Measurements from ENCODE around the gene PSD4.

The PSD4 gene

DNA sequence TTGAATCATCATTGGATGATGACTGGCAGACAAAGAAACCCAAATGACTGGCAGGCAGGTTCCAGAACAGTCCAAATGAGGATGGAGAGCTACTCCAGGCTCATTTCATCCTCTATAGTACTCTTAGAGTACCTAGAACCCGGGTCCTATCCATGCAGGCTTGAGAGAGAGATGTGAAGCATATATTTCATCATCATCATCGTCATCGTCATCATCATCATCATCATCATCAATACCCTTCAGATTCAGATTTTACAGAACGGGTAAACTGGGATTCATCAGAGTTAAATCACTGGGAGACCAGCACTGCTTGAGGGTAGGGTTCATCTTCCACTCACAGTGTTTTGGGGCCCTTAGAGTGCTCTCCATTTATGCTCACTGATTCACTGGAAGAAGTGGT, 52.7 kb downstream of the PSD4 start:
- CTCF ChIA-PET = interaction anchor here (0.9 kb wide), 1 partner anchor 22 kb away, joined by 3 read pairs; no protein-coding TSS in a partner anchor
- TF ChIP-seq LEF1 (IDR thresholded peaks at IDR 0.05; ENCODE audit: borderline replicate concordance) = no peak
- TF ChIP-seq NFRKB (IDR thresholded peaks at IDR 0.05) = no peak
- TF ChIP-seq CTBP1 (IDR thresholded peaks at IDR 0.05; ENCODE audit: borderline replicate concordance) = no peak
- no peak for TF ChIP-seq TARDBP (IDR thresholded peaks at IDR 0.05)
- TF ChIP-seq FOXM1 (IDR thresholded peaks at IDR 0.05; ENCODE audit: borderline replicate concordance) = no peak
- no peak for TF ChIP-seq ARNT (IDR thresholded peaks at IDR 0.05)
- TF ChIP-seq ELF4 (IDR thresholded peaks at IDR 0.05) = no peak
- TF ChIP-seq, protein P1, sequence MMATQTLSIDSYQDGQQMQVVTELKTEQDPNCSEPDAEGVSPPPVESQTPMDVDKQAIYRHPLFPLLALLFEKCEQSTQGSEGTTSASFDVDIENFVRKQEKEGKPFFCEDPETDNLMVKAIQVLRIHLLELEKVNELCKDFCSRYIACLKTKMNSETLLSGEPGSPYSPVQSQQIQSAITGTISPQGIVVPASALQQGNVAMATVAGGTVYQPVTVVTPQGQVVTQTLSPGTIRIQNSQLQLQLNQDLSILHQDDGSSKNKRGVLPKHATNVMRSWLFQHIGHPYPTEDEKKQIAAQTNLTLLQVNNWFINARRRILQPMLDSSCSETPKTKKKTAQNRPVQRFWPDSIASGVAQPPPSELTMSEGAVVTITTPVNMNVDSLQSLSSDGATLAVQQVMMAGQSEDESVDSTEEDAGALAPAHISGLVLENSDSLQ (IDR thresholded peaks at IDR 0.05) = no peak
- POLR2A ChIA-PET = no interaction called here
- no peak for DNase-seq (ENCODE audit: extremely low spot score)

- no peak for TF ChIP-seq FOXM1 (IDR thresholded peaks at IDR 0.05; ENCODE audit: borderline replicate concordance)
- no peak for TF ChIP-seq ZNF384 (IDR thresholded peaks at IDR 0.05)
- TF ChIP-seq ARNT (IDR thresholded peaks at IDR 0.05) = no peak
- no peak for TF ChIP-seq ELF4 (IDR thresholded peaks at IDR 0.05)
- TF ChIP-seq BHLHE40 (IDR thresholded peaks at IDR 0.05; ENCODE audit: borderline replicate concordance) = no peak
- TF ChIP-seq SP1 (IDR thresholded peaks at IDR 0.05) = no peak
- TF ChIP-seq CTBP1 (IDR thresholded peaks at IDR 0.05; ENCODE audit: borderline replicate concordance) = no peak
- TF ChIP-seq, protein P1 (IDR thresholded peaks at IDR 0.05) = no peak
- TF ChIP-seq FOXA1 (IDR thresholded peaks at IDR 0.05) = no peak
- TF ChIP-seq NFRKB (IDR thresholded peaks at IDR 0.05) = no peak
- no peak for TF ChIP-seq L3MBTL2 (conservative IDR thresholded peaks at IDR 0.05)
- TF ChIP-seq TARDBP (IDR thresholded peaks at IDR 0.05) = no peak
- TF ChIP-seq FOXK2 (IDR thresholded peaks at IDR 0.05) = no peak
- TF ChIP-seq HDGF (IDR thresholded peaks at IDR 0.05; ENCODE audit: borderline replicate concordance) = no peak
- no peak for TF ChIP-seq LEF1 (IDR thresholded peaks at IDR 0.05; ENCODE audit: borderline replicate concordance)
- TF ChIP-seq SUZ12 (IDR thresholded peaks at IDR 0.05) = no peak
- POLR2A ChIA-PET = no interaction called here
- no peak for DNase-seq (ENCODE audit: extremely low spot score)
- CTCF ChIA-PET = interaction anchor here (0.8 kb wide), 1 partner anchor 147 kb away, joined by 3 read pairs; no protein-coding TSS in a partner anchor
Observed at GRCh38 chr2:113227290-113227689, 53.5 kb downstream of the PSD4 start.

- ChIA-PET POLR2A (no interaction called here), CTCF (interaction anchor here (0.8 kb wide), 1 partner anchor 147 kb away, joined by 3 read pairs; no protein-coding TSS in a partner anchor)
- no peak for TF ChIP-seq SP1 (IDR thresholded peaks at IDR 0.05)
- TF ChIP-seq TARDBP (IDR thresholded peaks at IDR 0.05) = no peak
- TF ChIP-seq FOXK2 (IDR thresholded peaks at IDR 0.05) = no peak
- no peak for TF ChIP-seq FOXA1 (IDR thresholded peaks at IDR 0.05)
- TF ChIP-seq ELF4 (IDR thresholded peaks at IDR 0.05) = no peak
- TF ChIP-seq HDGF (IDR thresholded peaks at IDR 0.05; ENCODE audit: borderline replicate concordance) = no peak
- TF ChIP-seq LEF1 (IDR thresholded peaks at IDR 0.05; ENCODE audit: borderline replicate concordance) = no peak
- TF ChIP-seq ARNT (IDR thresholded peaks at IDR 0.05) = no peak
- no peak for TF ChIP-seq CTBP1 (IDR thresholded peaks at IDR 0.05; ENCODE audit: borderline replicate concordance)
- no peak for TF ChIP-seq FOXM1 (IDR thresholded peaks at IDR 0.05; ENCODE audit: borderline replicate concordance)
- TF ChIP-seq L3MBTL2 (conservative IDR thresholded peaks at IDR 0.05) = no peak
- TF ChIP-seq SUZ12 (IDR thresholded peaks at IDR 0.05) = no peak
- no peak for DNase-seq (ENCODE audit: extremely low spot score)
Observed at GRCh38 chr2:113227698-113228097, 53.9 kb downstream of the PSD4 start.

- TF ChIP-seq NFRKB (IDR thresholded peaks at IDR 0.05) (no peak), SUZ12 (IDR thresholded peaks at IDR 0.05) (no peak), CTBP1 (IDR thresholded peaks at IDR 0.05; ENCODE audit: borderline replicate concordance) (no peak), L3MBTL2 (conservative IDR thresholded peaks at IDR 0.05) (no peak), HDGF (IDR thresholded peaks at IDR 0.05; ENCODE audit: borderline replicate concordance) (no peak), FOXA1 (IDR thresholded peaks at IDR 0.05) (no peak)
- ChIA-PET CTCF (interaction anchor here (0.8 kb wide), 1 partner anchor 148 kb away, joined by 3 read pairs; no protein-coding TSS in a partner anchor), POLR2A (no interaction called here)
- DNase-seq (ENCODE audit: extremely low spot score) = no peak
Observed at GRCh38 chr2:113228351-113228750, 54.6 kb downstream of the PSD4 start.

DNA sequence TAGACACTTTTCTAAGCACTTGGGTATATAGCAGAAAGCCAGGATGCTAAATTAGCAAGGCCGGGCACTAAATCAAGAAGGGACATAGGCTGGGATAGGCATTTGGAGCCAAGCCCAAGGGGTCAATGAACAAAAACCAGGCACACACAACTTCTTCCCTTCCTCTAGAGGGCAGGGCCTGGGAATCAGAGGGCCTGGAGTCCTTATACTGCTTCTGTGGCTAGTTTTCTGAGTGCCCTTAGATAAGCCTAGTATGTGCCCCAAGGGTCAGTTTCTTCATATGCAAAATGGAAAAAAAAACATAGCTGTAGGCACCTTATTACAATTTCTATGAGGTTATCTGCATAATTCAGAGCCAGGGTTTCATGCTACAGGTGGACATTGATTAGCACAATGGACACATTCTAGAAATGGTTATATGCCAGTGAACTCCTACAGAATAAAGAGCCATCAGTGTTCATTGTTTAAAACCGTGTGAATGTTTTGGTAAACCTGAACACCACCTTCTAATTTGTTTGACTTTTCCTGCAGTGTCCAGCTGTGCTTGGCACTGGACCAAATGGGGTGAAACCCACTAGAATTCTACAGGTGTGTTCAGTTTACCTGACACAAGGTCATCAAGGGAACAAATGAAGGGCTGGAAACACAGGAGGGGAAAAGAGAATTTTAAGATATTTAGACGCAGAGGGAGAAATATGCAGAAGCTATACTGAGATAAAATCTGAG, 55.4 kb downstream of the PSD4 start:
- DNase-seq (ENCODE audit: extremely low spot score) = no peak
- CTCF ChIA-PET = no interaction called here
- no peak for TF ChIP-seq FOXK2 (IDR thresholded peaks at IDR 0.05)
- no peak for TF ChIP-seq SUZ12 (IDR thresholded peaks at IDR 0.05)
- TF ChIP-seq BHLHE40 (IDR thresholded peaks at IDR 0.05; ENCODE audit: borderline replicate concordance) = no peak
- TF ChIP-seq FOXA1 (IDR thresholded peaks at IDR 0.05) = no peak
- no peak for TF ChIP-seq LEF1 (IDR thresholded peaks at IDR 0.05; ENCODE audit: borderline replicate concordance)
- no peak for TF ChIP-seq HDGF (IDR thresholded peaks at IDR 0.05; ENCODE audit: borderline replicate concordance)
- no peak for TF ChIP-seq SP1 (IDR thresholded peaks at IDR 0.05)
- no peak for TF ChIP-seq ARNT (IDR thresholded peaks at IDR 0.05)
- TF ChIP-seq ZNF384 (IDR thresholded peaks at IDR 0.05) = no peak
- no peak for TF ChIP-seq ELF4 (IDR thresholded peaks at IDR 0.05)
- TF ChIP-seq FOXM1 (IDR thresholded peaks at IDR 0.05; ENCODE audit: borderline replicate concordance) = no peak
- POLR2A ChIA-PET = no interaction called here

GRCh38 chr2:113229795-113230194, 56.0 kb downstream of the PSD4 start:
- CTCF ChIA-PET = no interaction called here
- no peak for DNase-seq (ENCODE audit: extremely low spot score)
- POLR2A ChIA-PET = no interaction called here
- TF ChIP-seq ARNT (IDR thresholded peaks at IDR 0.05) = no peak
- no peak for TF ChIP-seq FOXK2 (IDR thresholded peaks at IDR 0.05)

- no peak for DNase-seq (ENCODE audit: extremely low spot score)
- TF ChIP-seq BHLHE40 (IDR thresholded peaks at IDR 0.05; ENCODE audit: borderline replicate concordance) (no peak), LEF1 (IDR thresholded peaks at IDR 0.05; ENCODE audit: borderline replicate concordance) (no peak), ZNF384 (IDR thresholded peaks at IDR 0.05) (no peak), TARDBP (IDR thresholded peaks at IDR 0.05) (no peak), FOXK2 (IDR thresholded peaks at IDR 0.05) (no peak), ARNT (IDR thresholded peaks at IDR 0.05) (no peak), SP1 (IDR thresholded peaks at IDR 0.05) (no peak), SUZ12 (IDR thresholded peaks at IDR 0.05) (no peak), ELF4 (IDR thresholded peaks at IDR 0.05) (no peak), HDGF (IDR thresholded peaks at IDR 0.05; ENCODE audit: borderline replicate concordance) (no peak), CTBP1 (IDR thresholded peaks at IDR 0.05; ENCODE audit: borderline replicate concordance) (no peak), FOXM1 (IDR thresholded peaks at IDR 0.05; ENCODE audit: borderline replicate concordance) (no peak), FOXA1 (IDR thresholded peaks at IDR 0.05) (no peak), NFRKB (IDR thresholded peaks at IDR 0.05) (no peak), L3MBTL2 (conservative IDR thresholded peaks at IDR 0.05) (no peak)
- TF ChIP-seq, protein P1 (IDR thresholded peaks at IDR 0.05) = no peak
- CTCF ChIA-PET = interaction anchor here (1.0 kb wide), 1 partner anchor 10 kb away, joined by 4 read pairs; no protein-coding TSS in a partner anchor
- POLR2A ChIA-PET = no interaction called here
Observed at GRCh38 chr2:113230531-113230930, 56.8 kb downstream of the PSD4 start.
